Right forelimb (tissue), 1 donor: ENCODE data around the gene UHRF2.
"Not testable (repeated sequence)": the region's sequence is repeated elsewhere in the genome, so short reads cannot be mapped to it uniquely, and the experiment has no call there.

Source experiments
- DNase-seq: peaks from one replicate; pipeline ENCODE4 v3.0.0-alpha.2; 2018

UHRF2 gene

DNA sequence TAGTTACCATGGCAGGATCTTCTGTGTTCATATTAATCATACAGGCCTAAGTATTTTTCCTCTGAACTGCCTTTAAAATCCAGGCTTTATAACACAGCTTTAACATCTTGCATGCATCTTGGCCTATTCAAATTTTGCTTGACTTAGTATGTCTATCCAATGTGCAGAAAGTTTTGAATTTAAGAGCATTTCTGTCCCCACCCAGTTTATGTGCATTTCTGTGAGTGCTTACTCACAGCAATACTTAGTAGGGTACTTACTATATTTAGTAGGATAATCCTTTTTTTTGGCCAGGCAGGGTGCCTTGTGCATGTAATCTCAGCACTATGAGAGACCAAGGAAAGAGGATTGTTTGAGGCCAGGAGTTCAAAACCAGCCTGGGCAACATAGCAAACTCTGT lies 18.0 kb downstream of the UHRF2 start:
- no peak for DNase-seq

- DNase-seq = no peak
Observed at GRCh38 chr9:6433410-6433809, 20.4 kb downstream of the UHRF2 start.

DNA sequence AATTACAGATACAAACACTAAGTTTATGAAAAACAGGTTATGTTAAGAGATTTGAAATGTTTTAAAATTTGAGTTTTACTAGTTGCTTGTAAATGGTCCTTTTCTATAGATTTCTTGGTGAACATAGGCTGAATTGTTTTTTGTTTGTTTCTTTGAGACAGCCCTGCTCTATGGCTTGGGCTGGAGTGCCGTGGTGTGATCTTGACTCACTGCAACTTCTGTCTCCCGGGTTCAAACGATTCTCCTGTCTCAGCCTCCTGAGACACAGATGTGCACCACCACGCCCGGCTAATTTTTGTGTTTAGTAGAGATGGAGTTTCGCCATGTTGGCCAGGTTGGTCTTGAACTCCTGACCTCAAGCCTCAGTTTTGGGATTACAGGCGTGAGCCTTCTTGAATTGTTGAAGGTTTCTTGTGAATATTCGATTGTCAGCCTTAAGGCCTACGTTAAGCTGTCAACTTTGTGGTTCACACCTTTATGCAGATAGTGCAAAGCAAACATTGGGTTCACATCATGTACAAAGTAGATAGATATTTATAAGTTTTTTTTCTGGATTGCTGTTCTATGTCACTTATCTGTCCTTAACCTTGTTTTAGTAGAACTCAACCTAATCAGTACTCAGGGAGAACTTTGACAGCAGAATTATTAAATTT lies 26.2 kb downstream of the UHRF2 start:
- DNase-seq = no peak

- DNase-seq = no peak
Observed at GRCh38 chr9:6440405-6440804, 27.4 kb downstream of the UHRF2 start.

GRCh38 chr9:6441269-6441668 lies 28.3 kb downstream of the UHRF2 start:
- DNase-seq = no peak

GRCh38 chr9:6443661-6444060 lies 30.7 kb downstream of the UHRF2 start:
- no peak for DNase-seq

GRCh38 chr9:6444128-6444527 lies 31.1 kb downstream of the UHRF2 start:
- no peak for DNase-seq

GRCh38 chr9:6449086-6449485 lies 36.1 kb downstream of the UHRF2 start:
- no peak for DNase-seq

GRCh38 chr9:6449645-6450044 lies 36.6 kb downstream of the UHRF2 start:
- DNase-seq = no peak

DNA sequence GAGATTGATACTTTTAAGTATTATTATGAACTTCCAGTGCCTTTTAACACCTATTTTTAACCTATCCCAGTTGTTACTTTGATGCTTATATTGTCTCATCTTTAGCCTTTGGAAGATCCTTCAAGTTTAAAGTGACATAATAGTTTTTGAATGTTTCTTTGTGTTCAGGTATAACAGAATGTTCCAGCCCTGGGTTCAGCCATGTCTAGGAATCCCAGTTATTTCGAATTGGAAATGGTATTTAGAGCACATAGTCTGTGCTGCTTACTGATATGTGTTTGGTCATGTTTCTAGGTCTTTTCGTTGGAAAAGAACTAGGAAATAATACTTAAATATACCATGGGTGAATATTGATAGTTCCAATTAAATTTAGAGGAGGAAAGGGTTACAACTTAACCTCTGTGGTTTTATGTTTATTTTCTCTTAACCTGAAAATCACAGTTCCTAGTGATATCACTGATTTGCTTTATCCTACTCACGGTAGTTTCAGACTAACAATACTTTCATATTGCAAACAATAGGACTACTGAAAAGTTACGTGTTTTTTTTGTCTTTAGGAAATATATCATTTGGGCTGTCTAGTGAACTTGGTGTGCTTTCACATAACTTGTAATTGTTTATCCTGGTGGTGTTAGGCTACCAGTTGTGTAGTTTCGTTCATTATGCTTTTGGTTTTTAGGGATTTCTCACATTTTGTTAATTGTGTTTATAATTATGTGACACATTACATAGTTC lies 37.8 kb downstream of the UHRF2 start:
- DNase-seq = no peak

GRCh38 chr9:6455292-6455691 lies 42.3 kb downstream of the UHRF2 start:
- not testable (repeated sequence) for DNase-seq

GRCh38 chr9:6458704-6459103 lies 45.7 kb downstream of the UHRF2 start:
- not testable (repeated sequence) for DNase-seq

- no peak for DNase-seq
Observed at GRCh38 chr9:6459718-6460117, 46.7 kb downstream of the UHRF2 start.

DNA sequence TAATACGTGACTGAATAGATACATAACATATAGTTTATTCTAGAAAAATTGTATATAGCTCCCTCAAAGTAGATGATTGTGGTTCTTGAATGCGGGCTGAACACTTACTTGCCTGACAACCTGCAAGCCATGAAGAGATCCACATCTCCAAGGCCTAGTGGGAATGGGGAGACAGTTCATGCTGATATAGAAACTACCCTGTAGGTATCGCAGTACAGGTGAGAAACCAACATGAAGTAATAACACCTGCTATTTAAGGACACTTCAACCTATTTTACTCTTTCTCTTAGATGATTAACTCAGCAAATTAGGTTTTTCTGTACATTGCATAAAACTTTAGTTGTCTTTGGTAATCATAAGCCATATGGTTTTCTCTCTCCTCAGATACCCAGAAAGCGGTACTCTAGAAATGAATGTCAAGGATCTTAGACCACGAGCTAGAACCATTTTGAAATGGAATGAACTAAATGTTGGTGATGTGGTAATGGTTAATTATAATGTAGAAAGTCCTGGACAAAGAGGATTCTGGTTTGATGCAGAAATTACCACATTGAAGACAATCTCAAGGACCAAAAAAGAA lies 47.3 kb downstream of the UHRF2 start:
- DNase-seq = no peak

DNA sequence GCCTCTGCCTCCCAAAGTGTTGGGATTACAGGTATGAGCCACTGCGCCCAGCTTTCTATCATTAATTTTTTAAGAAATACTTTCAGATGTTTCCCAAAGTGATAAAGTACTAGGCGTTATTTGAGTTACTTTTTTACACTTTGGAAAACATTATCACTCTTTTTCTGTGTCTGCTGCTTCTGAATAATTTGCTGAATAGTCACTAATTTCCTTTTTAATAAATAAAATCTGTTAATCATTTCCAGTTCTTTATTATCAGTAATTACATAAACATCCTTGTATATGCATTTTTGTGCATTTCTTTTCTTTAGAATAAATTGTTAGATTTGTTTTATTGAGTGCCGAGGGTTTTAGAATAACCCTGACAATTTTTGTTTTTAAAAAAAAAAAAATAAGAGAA lies 48.6 kb downstream of the UHRF2 start:
- no peak for DNase-seq

DNA sequence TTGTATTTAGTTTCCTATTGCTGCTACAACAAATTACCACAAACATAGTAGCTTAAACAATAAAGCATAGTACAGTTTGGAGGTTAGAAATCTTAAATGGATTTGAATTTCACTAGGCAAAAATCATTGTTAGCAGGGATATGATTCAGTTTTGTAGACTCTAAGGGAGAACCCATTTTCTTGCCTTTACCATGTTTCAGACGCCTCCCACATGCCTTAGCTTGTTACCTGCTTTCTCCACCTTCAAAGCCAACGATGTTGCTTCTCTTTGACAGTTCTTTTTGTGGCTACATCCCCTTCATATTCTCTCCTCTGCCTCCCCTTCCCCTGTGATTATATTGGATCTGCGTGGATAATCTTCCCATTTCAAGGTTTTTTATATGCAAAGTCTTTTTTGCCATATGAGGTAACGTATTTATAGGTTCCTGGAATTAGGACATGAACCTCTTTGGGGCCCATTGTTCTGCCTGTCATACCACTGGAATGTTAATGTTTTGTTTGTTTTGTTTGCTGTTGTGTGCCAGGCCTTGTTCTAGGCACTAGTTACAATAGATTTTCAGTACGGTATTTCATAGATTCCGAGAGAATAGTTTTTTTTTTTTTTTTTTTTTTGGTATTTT lies 54.1 kb downstream of the UHRF2 start:
- no peak for DNase-seq

GRCh38 chr9:6471231-6471850 lies 58.3 kb downstream of the UHRF2 start:
- no peak for DNase-seq

DNA sequence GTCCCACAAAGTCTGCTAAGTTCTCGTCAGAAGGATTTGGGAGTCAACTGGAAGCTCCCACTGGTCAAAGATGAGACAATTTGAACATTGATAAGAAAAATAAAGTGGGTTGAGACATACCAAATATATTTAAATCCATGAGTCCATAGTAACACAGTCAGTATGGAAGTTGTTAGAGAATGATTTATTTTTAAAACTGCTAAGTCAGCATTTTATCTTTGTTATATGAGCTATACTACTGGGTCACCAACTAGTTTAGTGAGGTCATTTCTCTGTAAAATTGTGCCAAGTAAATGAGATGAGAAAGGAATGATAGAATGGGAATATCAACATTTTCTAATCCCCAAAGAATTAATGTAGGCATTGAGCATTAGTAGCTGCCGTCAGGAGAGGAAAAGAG lies 60.2 kb downstream of the UHRF2 start:
- no peak for DNase-seq

DNA sequence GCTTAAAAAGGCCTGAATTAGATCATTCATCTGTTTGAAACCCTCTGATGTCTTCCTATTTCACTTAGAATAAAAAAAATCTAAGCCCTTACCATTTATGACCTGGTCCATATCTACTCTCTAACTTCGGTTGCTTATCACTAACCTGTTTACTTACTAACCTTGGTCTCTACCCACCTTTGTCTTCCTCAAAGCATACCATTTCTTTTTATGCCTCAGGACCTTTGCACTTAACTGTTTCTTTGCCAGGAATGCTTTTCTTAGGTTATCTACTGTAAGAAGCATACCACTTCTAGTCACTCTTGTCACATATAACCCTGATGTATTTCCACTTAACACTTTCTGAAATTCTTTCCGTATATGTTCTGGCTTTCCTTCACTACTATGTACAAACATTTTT lies 67.0 kb downstream of the UHRF2 start:
- no peak for DNase-seq

DNA sequence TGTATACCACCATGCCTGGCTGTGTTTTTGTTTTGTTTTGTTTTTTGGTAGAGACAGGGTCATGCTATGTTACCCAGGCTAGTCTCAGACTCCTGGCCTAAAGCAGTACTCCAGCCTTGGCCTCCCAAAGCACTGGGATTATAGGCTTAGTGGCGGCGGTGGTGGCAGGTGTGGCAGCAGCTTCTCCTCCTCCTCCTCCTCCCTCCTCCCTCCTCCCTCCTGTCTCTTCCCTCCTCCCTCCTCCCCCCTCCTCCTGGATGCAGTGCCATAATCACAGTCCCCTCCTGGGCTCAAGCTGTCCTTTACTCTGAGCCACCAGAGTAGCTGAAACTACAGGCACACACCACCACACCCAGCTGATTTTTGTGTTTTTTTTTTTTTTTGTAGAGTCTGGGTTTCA lies 71.2 kb downstream of the UHRF2 start:
- DNase-seq = no peak

DNA sequence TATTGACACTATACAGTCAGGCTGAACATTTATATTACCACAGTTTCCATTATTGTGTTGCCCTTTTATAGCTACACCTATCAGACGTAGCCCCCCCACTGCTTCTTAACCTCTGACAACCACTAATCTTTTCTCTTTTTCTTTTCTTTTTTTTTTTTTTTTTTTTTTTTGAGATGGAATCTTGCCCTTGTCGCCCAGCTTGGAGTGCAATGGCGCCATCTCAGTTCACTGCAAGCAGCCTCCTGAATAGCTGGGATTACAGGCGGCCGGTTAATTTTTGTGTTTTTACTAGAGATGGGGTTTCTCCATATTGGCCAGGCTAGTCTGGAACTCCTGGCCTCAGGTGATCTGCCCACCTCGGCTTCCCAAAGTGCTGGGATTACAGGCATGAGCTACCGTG lies 75.4 kb downstream of the UHRF2 start:
- no peak for DNase-seq

GRCh38 chr9:6489099-6489498 lies 76.1 kb downstream of the UHRF2 start:
- DNase-seq = no peak

GRCh38 chr9:6490863-6491262 lies 77.9 kb downstream of the UHRF2 start:
- DNase-seq = no peak

GRCh38 chr9:6495466-6495865 lies 82.5 kb downstream of the UHRF2 start:
- no peak for DNase-seq
